NCI-H748 treated with DMSO at 0.1 percent for 48 hours (cell line): ENCODE data around the gene R3HCC1L.

Experiments used
- DNase-seq: peaks from one replicate; lab custom pipeline; 2025; lab: John Stamatoyannopoulos, UW

R3HCC1L gene

GRCh38 chr10:98231417-98231816 is 97.0 kb downstream of the R3HCC1L start:
- no peak for DNase-seq

GRCh38 chr10:98235846-98236245 is 101.4 kb downstream of the R3HCC1L start:
- DNase-seq, result no peak

- no peak for DNase-seq
Observed at GRCh38 chr10:98236862-98237261, 102.4 kb downstream of the R3HCC1L start.

GRCh38 chr10:98238391-98238790 is 103.9 kb downstream of the R3HCC1L start:
- no peak for DNase-seq

- DNase-seq, result no peak
Observed at GRCh38 chr10:98240524-98240923, 106.1 kb downstream of the R3HCC1L start.

GRCh38 chr10:98242823-98243222 is 108.4 kb downstream of the R3HCC1L start:
- DNase-seq, result no peak

- no peak for DNase-seq
Observed at GRCh38 chr10:98244141-98244540, 109.7 kb downstream of the R3HCC1L start.

GRCh38 chr10:98244586-98244985 is 110.1 kb downstream of the R3HCC1L start:
- DNase-seq, result no peak

- no peak for DNase-seq
Observed at GRCh38 chr10:98246911-98247805, 112.7 kb downstream of the R3HCC1L start.

- DNase-seq, result no peak
Observed at GRCh38 chr10:98248018-98248417, 113.6 kb downstream of the R3HCC1L start.

GRCh38 chr10:98249134-98249533 is 114.7 kb downstream of the R3HCC1L start:
- no peak for DNase-seq

- no peak for DNase-seq
Observed at GRCh38 chr10:98251399-98251798, 116.9 kb downstream of the R3HCC1L start.

GRCh38 chr10:98252464-98252863 is 118.0 kb downstream of the R3HCC1L start:
- no peak for DNase-seq

- DNase-seq, result no peak
Observed at GRCh38 chr10:98253499-98253898, 119.0 kb downstream of the R3HCC1L start.

- no peak for DNase-seq
Observed at GRCh38 chr10:98254234-98254974, 119.9 kb downstream of the R3HCC1L start.

- DNase-seq, result no peak
Observed at GRCh38 chr10:98255146-98255877, 120.9 kb downstream of the R3HCC1L start.

GRCh38 chr10:98256692-98257091 is 122.2 kb downstream of the R3HCC1L start:
- no peak for DNase-seq

GRCh38 chr10:98257198-98257597 is 122.7 kb downstream of the R3HCC1L start:
- DNase-seq, result no peak

GRCh38 chr10:98257961-98258360 is 123.5 kb downstream of the R3HCC1L start:
- no peak for DNase-seq

GRCh38 chr10:98258683-98259454 is 124.4 kb downstream of the R3HCC1L start:
- no peak for DNase-seq

GRCh38 chr10:98259606-98260315 is 125.3 kb downstream of the R3HCC1L start:
- no peak for DNase-seq
